GM20431 (cell line): Measurements from ENCODE around the gene SGCD.

Experiments used
- in situ Hi-C: fragments of 300-500 bp; cut with MseI, MboI; formaldehyde crosslinking; loops from one replicate; pipeline ENCODE4 v1.15.0; 2020; ENCODE audit warnings: low sequenced_read_pairs; ENCODE audit not compliant: unreplicated experiment

Gene SGCD

GRCh38 chr5:156716591-156717380, 389.8 kb downstream of the SGCD start:
- in situ Hi-C loops: no loop called here

GRCh38 chr5:156718985-156719384, 392.0 kb downstream of the SGCD start:
- in situ Hi-C loops: no loop called here

- in situ Hi-C loops: no loop called here
These were observed 395.4 kb downstream of the SGCD start for GRCh38 chr5:156722358-156722757.

GRCh38 chr5:156735477-156735876, 408.5 kb downstream of the SGCD start:
- in situ Hi-C loops: no loop called here

GRCh38 chr5:156741516-156741915, 414.6 kb downstream of the SGCD start:
- in situ Hi-C loops: no loop called here

GRCh38 chr5:156753846-156754245, 426.9 kb downstream of the SGCD start:
- in situ Hi-C loops: no loop called here

GRCh38 chr5:156755421-156756087, 428.6 kb downstream of the SGCD start:
- in situ Hi-C loops: no loop called here

GRCh38 chr5:156758011-156758791, 431.2 kb downstream of the SGCD start:
- in situ Hi-C loops: no loop called here

- in situ Hi-C loops: no loop called here
These were observed 432.2 kb downstream of the SGCD start for GRCh38 chr5:156759156-156759555.

GRCh38 chr5:156762771-156763170, 435.8 kb downstream of the SGCD start:
- in situ Hi-C loops: no loop called here

GRCh38 chr5:156764176-156764971, 437.4 kb downstream of the SGCD start:
- in situ Hi-C loops: no loop called here

GRCh38 chr5:156774273-156774672, 447.3 kb downstream of the SGCD start:
- in situ Hi-C loops: no loop called here

- in situ Hi-C loops: no loop called here
These were observed 451.3 kb downstream of the SGCD start for GRCh38 chr5:156778139-156778706.

- in situ Hi-C loops: no loop called here
These were observed 451.8 kb downstream of the SGCD start for GRCh38 chr5:156778752-156779151.

- in situ Hi-C loops: no loop called here
These were observed 452.5 kb downstream of the SGCD start for GRCh38 chr5:156779436-156779835.

GRCh38 chr5:156783092-156783491, 456.1 kb downstream of the SGCD start:
- in situ Hi-C loops: no loop called here

- in situ Hi-C loops: no loop called here
These were observed 467.7 kb downstream of the SGCD start for GRCh38 chr5:156794687-156795086.

GRCh38 chr5:156798201-156798600, 471.2 kb downstream of the SGCD start:
- in situ Hi-C loops: no loop called here

GRCh38 chr5:156799171-156799570, 472.2 kb downstream of the SGCD start:
- in situ Hi-C loops: no loop called here

GRCh38 chr5:156800929-156801328, 474.0 kb downstream of the SGCD start:
- in situ Hi-C loops: loop anchor here (25.0 kb wide), 1 partner anchor 864 kb away; no protein-coding TSS in a partner anchor
